GM21529 (cell line): ENCODE results near the gene ADSS1.

Experiments
- ATAC-seq: cut with Tn5 transposase; IDR thresholded peaks from one replicate; pipeline ENCODE4 v1.9.1; 2021; ENCODE audit not compliant: unreplicated experiment

Gene ADSS1

DNA sequence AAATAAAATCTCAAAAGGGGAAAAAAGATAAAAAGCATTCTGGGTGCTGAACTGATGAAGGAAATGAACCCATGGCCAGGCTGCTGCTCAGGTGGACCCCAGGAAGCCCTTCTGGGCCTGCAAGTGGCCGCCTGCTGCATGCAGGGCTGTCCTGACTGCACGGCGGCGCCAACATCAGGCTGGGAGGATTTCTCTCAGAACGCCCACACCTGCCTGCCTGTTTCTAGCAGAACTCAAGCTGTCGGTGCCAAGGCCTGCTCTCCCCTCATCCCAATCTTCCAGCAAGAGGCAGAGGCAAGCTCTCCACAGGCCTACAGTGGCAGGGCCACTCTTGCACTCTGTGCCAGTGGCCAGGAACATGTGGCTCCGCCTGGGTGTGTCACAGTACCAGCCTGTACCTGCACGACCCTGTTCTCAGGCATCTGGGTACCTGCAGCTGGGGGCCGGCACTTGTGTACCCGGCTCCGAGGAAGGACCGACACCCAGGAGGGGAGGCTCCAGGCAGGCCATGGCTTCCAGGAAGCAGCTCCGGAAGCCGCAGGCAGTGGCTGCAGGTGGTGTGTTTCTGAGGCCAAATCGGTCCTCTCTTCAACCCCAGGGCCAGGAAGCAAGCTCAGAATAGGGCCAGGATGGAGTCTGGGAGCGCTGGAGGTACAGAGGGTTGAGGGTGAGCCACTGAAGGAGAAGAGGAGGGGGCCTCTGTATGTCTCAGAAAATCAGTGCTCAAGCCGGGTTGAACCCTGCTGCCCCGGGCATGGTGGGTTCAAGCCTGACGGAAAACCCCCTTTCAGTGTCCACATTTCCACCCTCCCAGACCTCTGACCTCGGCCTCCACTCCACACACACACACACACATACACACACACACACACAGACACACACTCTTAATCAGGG, 37.2 kb upstream of the ADSS1 start:
- ATAC-seq = no peak

DNA sequence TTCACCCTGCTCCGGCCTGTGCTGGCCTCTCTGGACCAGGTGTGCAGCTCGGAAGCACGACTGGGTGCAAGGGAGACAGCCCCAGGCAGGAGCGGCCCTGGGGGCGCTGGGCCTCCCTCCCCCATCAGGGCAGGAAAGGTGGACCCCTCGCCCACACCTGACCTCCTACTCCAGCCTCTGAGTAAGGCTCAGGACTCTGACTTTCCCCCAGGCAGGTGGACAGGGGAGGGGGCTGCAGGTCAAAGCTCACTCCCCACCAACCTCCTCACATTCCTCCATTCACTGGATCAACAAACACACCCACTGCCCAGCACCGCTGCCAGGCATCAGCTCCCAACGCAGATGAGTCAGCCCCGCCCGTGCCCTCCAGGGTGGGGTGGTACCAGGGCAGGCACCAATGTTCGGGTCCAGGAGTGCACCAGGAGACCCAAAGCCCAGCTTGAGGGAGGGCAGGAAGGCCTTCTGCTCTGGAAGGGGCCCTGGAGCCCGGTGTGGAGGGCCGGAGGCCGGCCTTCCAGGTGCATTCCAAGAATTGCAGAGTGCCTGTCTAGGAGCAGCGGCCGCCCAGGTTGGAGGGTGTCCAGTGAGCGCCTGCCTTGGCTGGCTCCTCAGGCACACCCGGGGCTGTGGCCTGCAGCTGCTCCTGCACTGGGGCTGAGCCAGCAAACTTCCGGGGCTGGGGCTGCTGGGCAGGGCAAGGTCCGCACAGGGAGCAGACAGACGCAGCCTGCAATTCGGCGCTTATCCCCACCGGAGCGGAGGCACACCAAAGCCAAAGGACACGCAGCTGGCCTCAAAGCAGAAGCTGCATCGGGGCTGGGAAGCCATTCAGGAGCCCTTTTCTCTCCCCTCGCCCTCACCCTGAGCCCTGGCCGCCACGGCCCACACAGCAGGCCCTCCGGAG, 36.2 kb upstream of the ADSS1 start:
- no peak for ATAC-seq

DNA sequence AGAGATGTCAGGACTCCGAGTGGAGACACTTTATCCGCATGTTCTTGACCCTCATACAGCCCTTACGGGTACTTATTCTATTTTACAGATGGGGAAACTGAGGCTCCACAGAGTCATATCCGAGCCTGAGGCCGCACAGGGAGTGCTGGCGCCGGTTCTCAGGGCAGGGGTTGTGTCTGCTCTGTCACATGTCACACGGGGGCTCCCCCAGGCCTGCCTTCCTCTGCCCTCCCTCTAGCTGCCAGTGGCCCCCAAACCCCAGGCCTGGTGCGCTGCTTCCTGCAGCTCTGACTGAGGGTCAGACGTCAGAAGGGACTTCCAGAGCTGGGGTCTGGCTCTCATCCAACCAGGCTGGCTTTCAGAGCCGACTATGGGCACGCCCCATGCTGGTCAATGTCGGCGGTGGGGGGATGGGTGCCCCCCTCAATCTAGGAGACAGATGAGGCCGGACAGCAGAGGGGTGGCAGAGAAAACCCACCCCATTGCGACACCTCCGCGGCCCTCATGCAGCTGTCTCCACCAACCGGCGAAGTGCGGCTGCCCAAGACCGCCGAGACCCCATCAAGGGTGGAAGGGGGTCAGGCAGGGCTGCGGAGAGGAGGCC, 35.4 kb upstream of the ADSS1 start:
- no peak for ATAC-seq

DNA sequence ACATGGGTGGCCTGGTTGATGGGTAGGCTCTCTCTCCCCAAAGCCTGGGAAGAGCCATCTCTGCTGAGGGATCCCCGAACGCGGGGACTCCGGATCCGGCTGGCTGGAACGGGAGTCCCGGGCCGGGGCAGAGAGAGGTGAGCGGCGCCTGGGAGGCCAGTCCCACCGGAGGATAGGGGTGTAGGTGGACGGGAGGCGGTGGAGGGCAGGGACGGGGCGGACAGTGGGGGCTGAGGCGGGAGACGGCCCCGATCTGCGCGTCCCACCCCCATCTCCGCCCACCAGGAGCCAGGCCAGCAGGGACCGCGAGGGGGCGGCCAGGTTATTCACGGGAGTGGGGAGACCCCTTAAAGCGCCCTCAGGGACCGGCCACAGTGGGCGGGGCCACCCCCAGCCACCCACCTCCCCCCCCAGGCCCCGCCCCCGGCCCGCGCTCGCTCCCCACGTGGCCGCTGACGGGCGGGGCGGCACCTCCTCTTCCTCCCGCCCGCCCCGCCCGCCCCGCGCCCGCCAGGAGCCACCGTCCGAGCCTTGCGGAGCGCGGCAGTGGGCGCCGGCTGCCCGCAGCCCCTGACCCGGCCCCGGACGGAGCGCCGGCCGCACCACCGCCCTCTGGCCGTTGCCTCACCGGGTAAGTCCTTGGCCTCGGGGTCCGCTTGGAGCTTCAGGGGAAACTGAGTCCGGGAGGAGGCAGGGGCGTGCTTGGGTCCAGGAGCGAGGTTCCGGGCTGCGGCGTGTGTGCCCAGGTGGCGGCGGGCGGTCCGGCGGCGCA, 34.7 kb upstream of the ADSS1 start, which contains the start of gene INF2:
INF2 (plus strand) TSS at position 510 of the 772 bp plus-strand sequence. CDS start 11,748 bp downstream, outside the sequence.
- ATAC-seq = peak; percentile 50

DNA sequence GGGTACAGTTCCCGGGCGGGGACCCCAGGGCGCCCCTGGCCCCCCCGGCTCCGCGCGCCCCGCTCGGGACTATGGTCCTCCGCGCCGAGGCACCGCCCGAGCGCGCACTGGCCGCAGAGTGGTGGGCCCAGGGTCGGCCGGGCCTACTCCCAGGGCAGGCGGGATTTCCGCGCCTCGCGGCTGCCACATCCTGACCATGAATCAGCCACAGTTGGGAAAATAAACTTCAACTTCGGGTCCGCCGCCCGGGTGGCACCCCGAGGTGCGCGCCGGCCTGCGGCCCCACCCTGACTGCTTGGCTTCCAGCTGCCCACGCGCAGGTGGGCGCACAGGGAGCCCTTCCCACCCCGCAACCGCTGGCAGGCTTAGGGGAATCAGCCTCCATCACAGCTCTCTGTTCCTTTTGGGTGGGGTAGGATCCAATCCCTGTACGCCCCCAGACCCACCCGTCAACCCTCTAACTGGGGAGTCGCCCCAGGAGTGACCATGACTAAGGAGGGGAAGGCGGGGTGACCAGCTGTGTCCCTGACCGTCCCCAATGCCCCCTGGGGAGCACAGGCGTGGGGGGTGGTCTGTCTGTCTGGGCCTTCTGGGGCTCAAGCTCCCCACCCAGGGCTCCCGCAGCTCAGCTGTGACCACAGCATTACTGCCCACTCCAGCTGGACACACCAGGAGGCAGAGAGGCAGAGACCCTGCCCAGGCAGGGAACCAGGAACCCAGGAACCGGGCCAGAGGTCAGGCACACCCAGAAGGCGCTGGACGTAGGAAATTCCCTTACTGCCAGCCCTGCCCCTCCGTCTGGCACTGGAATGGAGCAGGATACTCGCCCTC, 33.9 kb upstream of the ADSS1 start:
- ATAC-seq = no peak

DNA sequence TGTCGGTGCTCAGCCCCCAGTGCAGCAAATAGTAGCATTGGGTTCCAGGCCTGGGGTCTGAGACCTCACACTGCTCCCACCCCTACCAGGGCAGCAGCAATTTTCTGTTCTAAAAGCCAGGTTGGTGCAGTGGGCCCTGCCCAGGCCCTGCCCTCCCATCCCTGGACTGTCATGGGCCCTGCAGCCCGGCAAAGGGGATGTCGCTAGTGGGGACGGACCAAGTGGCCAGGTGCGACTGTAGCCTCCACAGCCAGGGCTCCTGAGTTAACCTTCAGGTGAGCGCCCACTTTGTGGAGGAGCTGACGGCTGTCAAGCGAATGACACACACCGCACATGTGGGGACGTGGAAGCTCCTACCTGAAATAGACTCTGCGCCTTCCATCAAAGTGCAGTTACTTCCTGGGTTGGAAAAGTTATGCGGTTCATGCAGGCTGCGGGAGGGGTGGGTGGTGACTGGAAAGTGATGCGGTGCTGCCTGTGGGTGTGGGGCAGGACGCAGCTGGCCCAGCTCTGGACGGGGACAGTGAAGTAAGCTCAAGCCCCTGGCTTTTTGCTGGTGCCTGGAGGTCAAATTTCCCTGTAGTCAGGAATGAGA, 33.1 kb upstream of the ADSS1 start:
- ATAC-seq = no peak

DNA sequence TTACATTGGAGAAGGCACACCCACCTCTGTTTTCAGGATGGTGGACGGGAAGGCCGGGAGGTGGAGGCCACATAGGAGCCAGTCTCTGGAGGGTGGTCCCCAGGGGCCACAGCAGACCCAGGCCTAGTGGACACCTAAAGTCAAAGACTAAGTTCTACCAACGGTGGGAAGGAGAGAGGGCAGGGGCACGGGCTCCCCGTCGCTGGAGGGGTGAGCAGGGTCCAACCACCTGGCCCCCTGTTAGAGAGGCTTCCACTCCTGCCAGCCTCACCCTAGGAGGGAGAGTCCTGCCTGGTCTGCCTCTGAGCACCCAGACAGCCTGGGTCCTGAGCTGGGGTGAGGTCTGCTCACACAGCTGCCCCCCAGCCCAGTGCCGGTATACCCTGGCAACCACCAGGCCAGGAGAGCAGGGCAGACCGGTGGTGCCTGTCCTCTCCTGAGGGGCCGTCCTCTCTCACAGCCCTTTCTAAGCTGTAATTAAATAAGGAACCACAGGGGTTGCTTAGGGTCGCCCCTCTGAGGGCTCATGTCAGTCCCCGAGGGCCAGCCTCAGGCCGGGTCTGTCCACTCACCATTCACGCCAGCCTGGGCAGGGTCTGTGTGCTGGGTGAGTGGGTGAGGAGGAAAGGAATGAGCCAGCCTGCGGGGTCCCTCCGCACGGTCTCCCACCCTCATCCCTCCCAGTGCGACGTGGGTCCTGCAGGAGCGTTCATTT, 32.3 kb upstream of the ADSS1 start:
- ATAC-seq = no peak

DNA sequence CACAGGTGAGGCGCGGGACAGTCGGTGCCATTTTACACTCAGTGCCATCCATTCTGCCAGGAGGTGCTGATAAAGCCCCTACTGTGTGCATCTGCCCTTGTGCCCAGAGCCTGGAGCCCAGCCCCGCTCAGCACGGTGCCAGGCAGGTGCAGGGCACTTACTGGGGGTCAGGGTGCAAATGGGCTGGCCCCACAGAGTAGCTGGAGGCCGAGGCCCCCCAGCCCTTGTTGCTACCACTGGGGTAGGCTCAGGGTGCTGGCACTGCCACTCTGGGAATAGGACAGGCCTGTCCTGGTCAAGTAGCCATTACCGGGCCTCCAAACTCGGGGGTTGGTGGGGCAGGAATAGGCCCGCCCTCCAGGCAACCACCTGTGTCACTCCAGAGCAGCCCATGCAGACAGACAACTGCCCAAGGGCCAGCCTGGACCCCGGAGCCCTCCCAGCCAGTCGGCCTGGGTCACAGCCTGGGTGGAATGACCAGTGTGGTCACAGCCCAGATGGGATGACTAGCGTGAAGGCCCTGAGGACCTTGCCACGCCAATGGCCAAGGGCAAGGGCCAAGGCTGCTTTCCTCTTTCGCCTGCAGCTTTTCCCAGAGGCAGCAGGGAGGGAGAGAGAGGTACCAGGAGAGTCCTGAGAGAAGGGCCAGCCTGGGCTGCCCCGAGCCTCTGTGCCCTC, 31.6 kb upstream of the ADSS1 start:
- ATAC-seq = no peak

DNA sequence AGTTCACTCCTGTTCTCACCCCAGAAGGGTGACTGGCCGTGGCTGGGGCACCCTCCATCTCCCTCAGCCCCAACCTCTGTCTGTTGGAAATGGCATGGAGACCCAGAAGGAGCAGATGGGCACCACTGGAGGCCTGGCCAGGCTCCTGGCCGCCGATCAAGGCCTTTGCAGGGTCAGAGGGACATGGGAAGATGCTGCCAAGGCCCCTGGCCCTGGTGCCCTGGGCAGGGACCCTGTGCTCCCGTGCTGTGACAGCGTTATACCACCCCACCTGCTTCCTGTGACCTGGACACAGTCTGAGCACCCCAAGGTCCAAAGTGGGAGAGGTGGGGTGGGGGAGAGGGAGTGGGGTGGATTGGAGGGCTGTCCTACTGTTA, 31.1 kb upstream of the ADSS1 start:
- no peak for ATAC-seq

DNA sequence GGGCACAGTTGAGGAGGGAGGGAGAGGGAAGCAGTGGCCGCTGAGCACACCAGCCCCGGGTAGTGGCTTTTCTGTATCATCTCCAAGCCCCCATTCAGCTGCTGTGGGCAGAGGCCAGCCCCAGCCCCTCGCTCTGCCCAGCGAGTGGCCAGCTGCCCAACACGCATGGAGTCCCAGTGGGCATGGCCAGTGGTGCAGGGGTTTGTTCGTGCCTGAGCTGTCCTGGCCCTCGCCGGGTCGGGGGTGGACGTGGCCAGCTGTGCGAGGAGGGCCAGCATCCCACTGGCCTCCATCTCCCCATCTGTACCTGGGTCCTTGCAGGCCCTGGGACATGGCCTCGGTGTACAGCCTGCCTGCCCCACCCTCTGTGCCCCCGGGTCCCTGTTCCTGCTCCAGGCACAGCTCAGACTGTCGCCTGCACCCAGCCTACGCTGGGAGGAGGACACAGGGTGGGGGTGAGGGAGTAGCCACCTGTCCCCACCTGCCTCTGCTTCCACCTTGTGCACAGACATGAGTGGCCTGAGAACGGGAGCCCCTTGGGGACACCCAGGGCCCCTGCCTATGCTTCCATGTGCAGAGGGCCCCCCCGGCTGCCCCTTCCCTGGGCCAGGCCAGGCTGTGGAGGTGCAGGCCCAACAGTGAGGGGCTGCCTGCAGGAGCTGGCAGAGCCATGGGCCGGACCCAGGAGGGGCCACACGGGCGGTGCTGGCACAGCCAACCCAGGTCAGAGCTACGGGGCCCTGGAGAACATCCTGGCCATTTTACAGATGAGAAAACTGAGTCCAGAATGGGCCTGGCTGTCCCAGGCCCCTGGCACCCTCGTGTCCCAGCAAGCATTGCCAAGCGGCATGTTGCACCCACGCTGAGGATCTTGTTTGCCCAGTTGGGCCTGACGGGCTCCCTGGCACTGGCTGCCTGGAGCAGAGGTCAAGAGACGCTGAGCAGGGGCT, 30.3 kb upstream of the ADSS1 start:
- no peak for ATAC-seq

DNA sequence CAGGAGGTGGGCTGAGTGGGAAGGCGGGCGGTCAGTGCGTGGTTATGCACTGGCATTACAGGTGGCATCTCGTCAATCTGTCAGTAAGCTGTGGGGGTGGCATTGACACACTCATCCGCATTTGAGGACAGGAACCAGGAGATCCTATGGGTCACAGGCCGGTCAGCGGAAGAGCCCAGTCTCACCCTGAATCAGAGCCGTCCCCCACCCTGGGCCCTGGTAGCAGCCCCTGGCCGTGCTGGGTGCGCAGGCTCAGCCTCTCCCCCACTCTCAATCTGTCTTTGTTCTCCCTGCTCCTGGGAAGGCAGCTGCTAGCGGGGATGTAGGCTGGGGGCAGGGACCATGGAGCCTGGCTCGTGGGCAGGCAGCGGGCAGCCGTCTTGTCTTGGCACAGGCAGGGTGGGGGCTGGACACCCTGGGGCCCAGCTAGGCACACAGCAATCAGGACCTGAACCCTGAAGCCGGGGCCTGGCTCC, 29.5 kb upstream of the ADSS1 start:
- no peak for ATAC-seq

DNA sequence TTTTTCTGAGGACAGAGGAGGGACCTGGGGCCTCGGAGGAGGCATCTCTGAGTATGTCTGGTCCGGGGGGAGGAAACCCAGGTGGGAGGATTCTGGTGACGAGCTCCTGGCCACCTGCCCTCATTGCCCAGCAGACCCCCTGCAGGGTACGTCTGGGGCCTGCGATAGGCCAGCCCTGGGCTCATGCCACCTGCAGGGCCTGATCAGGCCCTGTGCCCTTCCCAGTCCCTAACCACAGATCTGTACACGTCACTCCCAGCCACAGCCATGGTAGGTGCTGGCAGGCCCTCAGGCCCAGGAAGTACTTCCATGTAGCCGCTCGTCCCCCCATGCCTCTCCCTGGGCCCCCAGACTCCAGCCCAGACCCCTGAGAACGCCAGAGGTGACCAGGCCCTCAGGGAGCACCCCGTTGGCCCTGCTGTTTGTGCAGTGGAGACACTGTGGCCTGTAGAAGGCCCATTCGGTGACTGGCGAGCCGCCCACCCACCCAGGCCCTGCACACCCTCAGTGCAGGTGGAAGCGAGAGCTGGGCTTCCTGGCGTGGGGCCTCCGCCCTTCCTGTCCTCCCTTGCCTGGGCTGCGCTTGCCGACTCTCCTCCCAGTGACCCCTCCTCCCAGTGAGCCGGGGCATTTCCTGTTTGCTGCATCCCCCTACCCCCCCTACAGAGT, 28.9 kb upstream of the ADSS1 start:
- no peak for ATAC-seq

DNA sequence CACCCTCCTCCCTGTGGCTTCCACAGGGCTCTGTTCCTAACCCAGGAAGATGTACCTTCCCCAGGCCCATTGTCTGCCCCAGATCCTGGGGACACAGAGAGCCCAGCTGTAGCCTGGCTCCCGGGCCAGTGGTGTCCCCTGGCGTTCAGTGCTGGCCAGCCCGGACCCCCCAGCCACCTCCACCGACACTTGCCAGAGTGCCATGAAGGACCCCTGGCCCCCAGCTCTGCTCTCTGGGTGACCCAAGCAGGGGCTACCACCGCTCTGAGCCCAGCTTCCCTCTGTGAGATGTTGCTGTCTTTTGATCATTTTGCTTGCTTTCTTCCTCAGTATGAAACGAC, 28.4 kb upstream of the ADSS1 start:
- no peak for ATAC-seq

DNA sequence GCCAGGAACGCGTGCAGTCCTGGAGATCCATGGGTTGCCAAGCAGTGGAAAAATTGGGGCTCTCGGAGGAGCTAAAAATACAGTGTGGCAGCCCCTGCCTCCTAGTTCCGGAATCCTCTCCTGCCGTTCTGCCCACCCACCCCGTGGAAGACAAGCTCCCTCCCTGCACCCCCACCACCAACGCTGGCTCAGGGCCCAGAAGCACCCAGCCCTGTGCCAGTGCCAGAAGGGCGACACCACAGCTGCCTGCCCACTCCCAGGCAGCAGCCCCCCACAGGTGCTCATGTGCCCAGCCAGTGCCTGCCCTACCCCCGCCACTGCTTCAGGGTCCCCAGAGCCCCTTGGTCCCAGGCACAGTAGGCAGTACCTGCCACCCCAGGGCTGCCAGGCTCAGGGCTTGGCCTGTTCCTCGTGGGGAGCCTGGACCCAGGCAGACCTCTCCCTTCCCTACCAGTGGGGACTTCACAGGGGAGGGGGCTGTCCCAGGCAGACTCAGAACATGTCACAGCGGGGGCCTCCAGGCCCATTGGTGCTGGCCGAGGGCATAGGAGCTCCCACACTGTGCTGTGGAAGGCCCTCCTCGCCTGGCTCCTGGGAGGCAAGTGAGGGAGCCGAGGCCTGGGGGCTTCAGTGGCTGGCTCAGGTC, 27.2 kb upstream of the ADSS1 start:
- no peak for ATAC-seq

DNA sequence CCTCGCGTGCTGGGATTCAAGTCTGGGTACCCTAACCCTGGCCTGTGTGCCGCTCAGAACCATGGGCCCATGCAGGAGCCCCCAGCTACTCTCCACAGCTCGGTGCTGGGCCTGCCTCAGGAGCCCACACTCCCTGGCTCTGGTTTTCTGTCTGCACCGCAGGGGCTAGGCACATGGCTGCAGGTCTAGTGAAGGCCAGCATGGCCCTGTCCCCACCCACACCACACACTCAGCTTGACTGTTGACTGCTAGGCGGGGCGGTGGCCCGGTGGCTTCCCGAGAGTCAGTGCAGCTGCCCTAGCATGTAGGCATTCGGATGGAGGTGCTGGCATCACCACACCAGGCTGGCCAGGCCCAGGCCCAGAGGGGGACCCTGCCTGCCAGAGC, 26.7 kb upstream of the ADSS1 start:
- ATAC-seq = no peak
